BE2C (cell line): Measurements from ENCODE around the gene SLAIN2.
"Not testable (repeated sequence)": the region's sequence is repeated elsewhere in the genome, so short reads cannot be mapped to it uniquely, and the experiment has no call there.

Experiments used
- DNase-seq: peaks from one replicate; pipeline ENCODE4 v3.0.0-alpha.2; 2020
- H3K27me3 ChIP-seq: fragments of 250-450 bp; sonication (Bioruptor Pico); 2 replicates; pipeline ENCODE4 v1.5.1; 2020; ENCODE audit warnings: mild to moderate bottlenecking
- H3K36me3 ChIP-seq: fragments of 250-450 bp; sonication (Bioruptor Pico); 2 replicates; pipeline ENCODE4 v1.5.1; 2020; ENCODE audit warnings: mild to moderate bottlenecking
- H3K4me1 ChIP-seq: fragments of 250-450 bp; sonication (Bioruptor Pico); 2 replicates; pipeline ENCODE4 v1.5.1; 2020
- H3K4me3 ChIP-seq: 2 replicates; pipeline ENCODE4 v1.5.1; 2011; ENCODE audit warnings: low read depth, low read length
- H3K9me3 ChIP-seq: fragments of 250-450 bp; sonication (Bioruptor Pico); 2 replicates; pipeline ENCODE4 v1.5.1; 2020
- CTCF ChIP-seq: IDR thresholded peaks from 2 replicates; pipeline ENCODE4 v1.5.1; 2012; ENCODE audit warnings: mild to moderate bottlenecking, low read depth, low read length

SLAIN2 gene

GRCh38 chr4:48300004-48300403, 41.3 kb upstream of the SLAIN2 start:
- DNase-seq, result no peak

GRCh38 chr4:48305508-48305907, 35.8 kb upstream of the SLAIN2 start:
- Histone ChIP-seq H3K4me3 (no peak overlapping the region), H3K36me3 (no peaks in the 10 kb centered on the region), H3K27me3 (no peaks in the 10 kb centered on the region), H3K4me1 (no peaks in the 10 kb centered on the region), H3K9me3 (no peaks in the 10 kb centered on the region)
- TF ChIP-seq CTCF, result no peak
- DNase-seq, result no peak

More at GRCh38 chr4:48300004-48300403, 41.3 kb upstream of the SLAIN2 start:
- TF ChIP-seq CTCF, result no peak
- Histone ChIP-seq H3K9me3 (no peaks in the 10 kb centered on the region), H3K4me3 (no peak overlapping the region), H3K27me3 (no peaks in the 10 kb centered on the region; the same call in 1 of the 2 replicates), H3K4me1 (no peaks in the 10 kb centered on the region), H3K36me3 (no peaks in the 10 kb centered on the region)

GRCh38 chr4:48307528-48307927, 33.8 kb upstream of the SLAIN2 start:
- no peak for TF ChIP-seq CTCF
- H3K4me3 ChIP-seq, result no peak overlapping the region
- H3K27me3 ChIP-seq, result no peaks in the 10 kb centered on the region
- no peak for DNase-seq
- H3K4me1 ChIP-seq, result no peaks in the 10 kb centered on the region
- H3K9me3 ChIP-seq, result no peaks in the 10 kb centered on the region
- H3K36me3 ChIP-seq, result no peaks in the 10 kb centered on the region

- no peaks in the 10 kb centered on the region for H3K9me3 ChIP-seq
- no peak overlapping the region for H3K4me3 ChIP-seq
- H3K27me3 ChIP-seq, result no peaks in the 10 kb centered on the region
- DNase-seq, result no peak
- no peaks in the 10 kb centered on the region for H3K4me1 ChIP-seq
- TF ChIP-seq CTCF, result no peak
- no peaks in the 10 kb centered on the region for H3K36me3 ChIP-seq
Measured at GRCh38 chr4:48308901-48309300, 32.4 kb upstream of the SLAIN2 start.

- no peak for TF ChIP-seq CTCF
- no peak overlapping the region for H3K4me3 ChIP-seq
- no peak for DNase-seq
- no peaks in the 10 kb centered on the region for H3K9me3 ChIP-seq
- no peaks in the 10 kb centered on the region for H3K4me1 ChIP-seq
- no peaks in the 10 kb centered on the region for H3K36me3 ChIP-seq
- H3K27me3 ChIP-seq, result no peaks in the 10 kb centered on the region
Measured at GRCh38 chr4:48311896-48312295, 29.4 kb upstream of the SLAIN2 start.

GRCh38 chr4:48314746-48315145, 26.6 kb upstream of the SLAIN2 start:
- H3K27me3 ChIP-seq, H3K4me3 ChIP-seq, H3K36me3 ChIP-seq, H3K4me1 ChIP-seq, H3K9me3 ChIP-seq, DNase-seq: not testable (repeated sequence)
